NCI-H187 treated with DMSO at 0.1 percent for 48 hours (cell line): Measurements from ENCODE around the gene NRG4.
"Not testable (repeated sequence)": the region's sequence is repeated elsewhere in the genome, so short reads cannot be mapped to it uniquely, and the experiment has no call there.

Experiments
- DNase-seq: peaks from one replicate; lab custom pipeline; 2025; lab: John Stamatoyannopoulos, UW

The NRG4 gene

GRCh38 chr15:75994220-75994619, 18.0 kb downstream of the NRG4 start:
- DNase-seq, result no peak

DNA sequence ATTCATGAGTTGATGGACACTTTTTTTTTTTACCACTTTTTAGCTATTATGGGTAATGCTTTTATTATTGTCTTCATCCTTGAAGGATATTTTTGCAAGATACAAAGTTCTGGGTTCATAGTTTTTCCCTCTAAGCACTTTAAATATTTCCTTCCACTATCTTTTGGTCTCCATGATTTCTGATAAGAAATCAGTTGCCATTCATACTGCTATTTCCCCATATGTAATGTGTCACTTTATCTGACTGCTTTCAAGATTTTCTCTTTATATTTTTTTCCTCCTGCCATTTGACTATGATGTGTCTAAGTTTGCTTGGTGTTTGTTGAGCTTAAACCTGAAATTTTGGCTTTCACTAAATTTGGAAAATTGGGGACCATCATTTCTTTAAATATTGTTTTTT, 19.3 kb downstream of the NRG4 start:
- no peak for DNase-seq

DNA sequence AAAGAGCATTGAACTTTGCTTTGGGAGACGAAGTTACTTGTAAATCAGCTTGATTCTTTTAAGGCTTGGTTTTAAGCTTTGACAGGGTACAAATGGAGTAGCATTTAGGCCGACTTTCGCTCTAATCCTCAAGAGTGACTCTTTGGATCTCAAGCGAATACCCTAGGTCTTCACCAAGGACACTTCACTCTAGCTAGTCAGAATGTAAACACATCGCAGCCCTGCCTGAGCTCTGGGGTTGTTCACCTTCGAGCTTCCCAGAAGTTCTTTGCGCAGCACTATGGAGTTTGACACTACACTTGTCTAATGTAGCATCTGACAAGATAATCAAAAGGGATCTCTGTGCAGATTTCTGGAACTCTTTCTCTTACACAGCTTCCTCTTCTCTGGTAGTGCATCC, 22.3 kb downstream of the NRG4 start:
- no peak for DNase-seq

DNA sequence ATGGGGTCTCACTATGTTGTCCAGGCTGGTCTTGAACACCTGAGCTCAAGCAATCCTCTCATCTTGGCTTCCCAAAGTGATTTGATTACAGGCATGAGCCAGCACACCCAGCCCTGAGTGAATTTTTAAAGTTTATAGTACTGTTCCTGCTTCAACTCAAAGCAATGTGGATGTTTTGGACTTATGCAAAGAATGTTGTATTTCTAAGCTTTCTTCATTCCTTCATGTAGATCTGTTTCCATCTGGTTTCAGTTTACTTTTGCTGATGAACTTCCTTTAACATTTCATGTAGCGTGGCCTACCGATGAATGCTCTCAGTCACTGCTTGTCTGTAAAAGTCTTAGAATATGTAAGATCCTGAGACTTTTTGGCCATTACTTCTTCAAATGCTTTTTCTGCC, 23.2 kb downstream of the NRG4 start:
- no peak for DNase-seq

GRCh38 chr15:75985971-75986370, 26.3 kb downstream of the NRG4 start:
- no peak for DNase-seq

GRCh38 chr15:75984706-75985105, 27.5 kb downstream of the NRG4 start:
- DNase-seq, result not testable (repeated sequence)

DNA sequence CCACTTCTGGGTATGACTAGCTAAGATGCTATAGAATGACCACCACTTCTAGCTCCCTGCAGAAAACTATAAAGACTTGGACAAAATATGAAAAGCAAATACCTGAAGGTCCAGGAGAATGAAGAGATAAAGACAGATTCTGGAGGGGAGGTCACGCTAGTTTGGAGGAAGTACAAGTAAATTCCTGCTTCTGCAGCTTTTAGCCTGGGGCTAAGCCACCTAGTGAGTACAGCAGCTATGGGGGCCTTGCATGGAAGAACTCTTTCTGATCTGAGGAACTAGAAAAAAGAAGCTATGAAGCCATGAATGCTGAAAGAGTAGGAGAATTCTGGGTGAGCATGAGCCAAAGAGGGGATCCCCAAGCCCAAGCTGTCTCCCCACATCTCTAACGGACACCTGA, 29.8 kb downstream of the NRG4 start:
- no peak for DNase-seq

- DNase-seq, result no peak
These were observed 30.9 kb downstream of the NRG4 start for GRCh38 chr15:75981149-75981815.

- DNase-seq, result not testable (repeated sequence)
These were observed 35.5 kb downstream of the NRG4 start for GRCh38 chr15:75976766-75977165.

DNA sequence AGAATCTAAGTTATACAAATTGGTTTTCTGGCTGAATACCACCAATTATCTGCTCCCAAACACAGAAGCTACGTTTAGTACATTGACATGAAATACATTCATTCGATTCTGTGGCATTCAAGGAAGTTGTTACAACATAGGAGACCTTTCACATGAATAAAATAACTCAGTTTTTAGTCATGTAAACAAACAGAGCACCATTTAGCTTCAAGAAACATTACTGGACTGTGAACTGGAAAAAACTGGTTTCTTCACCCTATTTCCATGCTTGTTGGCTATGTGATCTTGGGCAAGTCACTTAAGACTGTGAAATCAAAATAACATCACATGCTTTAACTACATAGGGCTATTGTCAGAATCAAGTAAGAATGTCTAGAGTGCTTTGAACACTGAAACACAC, 46.2 kb downstream of the NRG4 start:
- no peak for DNase-seq

DNA sequence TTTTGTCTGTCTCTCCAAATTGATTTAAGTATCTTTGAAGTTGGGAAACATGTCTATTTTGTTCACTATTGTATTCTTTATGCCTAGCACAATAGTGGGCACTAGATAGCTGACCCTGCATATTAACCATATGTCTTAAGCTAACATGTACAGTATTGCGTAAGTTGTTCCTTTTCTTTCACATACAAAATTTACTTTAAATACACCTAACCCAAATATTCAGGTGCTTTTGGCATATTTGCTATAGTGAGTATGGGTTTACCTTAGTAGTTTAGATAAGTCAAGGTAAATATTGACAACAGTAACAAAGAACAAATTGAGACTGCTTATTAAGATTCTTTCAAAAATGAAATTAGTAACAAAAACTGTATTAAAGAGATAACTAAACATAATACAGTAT, 50.9 kb downstream of the NRG4 start:
- DNase-seq, result no peak

DNA sequence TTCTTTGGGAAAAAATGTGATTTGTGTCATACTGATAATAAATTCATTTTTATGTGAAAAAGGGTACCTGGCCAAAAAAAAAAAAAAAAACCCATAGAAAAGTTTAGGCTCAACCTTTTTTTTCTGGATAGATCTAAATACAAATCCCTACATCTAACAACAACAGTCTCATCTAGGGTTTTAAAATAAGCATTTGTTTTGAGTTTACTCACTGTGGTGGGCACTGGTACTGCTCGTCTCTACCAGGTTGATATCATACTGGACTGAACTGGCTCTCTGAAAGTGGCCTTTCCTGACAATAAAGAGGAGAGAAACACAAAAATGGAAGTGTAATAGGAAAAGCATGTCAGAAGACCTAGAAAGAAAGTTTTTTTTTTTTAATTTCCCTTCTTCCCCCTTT, 56.5 kb downstream of the NRG4 start:
- no peak for DNase-seq

DNA sequence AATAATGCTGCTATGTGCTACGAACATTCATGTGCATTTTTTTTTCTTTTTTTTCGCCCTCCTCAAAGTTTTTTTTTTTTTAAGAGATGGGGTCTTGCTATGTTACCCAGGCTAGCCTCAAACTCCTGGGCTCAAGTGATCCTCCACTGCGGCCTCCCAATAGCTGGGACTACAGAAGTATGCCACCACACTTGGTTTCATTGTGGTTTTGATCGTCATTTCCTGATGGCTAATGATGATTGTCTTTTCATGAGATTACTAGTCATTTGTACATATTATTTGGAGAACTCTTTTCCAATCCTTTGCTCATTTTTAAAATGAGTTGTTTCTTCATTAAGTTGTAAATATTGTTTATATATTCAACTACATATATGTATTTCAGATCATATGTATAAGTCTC, 59.7 kb downstream of the NRG4 start:
- DNase-seq, result no peak

GRCh38 chr15:75948761-75949296, 63.4 kb downstream of the NRG4 start:
- DNase-seq, result no peak

GRCh38 chr15:75947092-75947491, 65.1 kb downstream of the NRG4 start:
- no peak for DNase-seq

DNA sequence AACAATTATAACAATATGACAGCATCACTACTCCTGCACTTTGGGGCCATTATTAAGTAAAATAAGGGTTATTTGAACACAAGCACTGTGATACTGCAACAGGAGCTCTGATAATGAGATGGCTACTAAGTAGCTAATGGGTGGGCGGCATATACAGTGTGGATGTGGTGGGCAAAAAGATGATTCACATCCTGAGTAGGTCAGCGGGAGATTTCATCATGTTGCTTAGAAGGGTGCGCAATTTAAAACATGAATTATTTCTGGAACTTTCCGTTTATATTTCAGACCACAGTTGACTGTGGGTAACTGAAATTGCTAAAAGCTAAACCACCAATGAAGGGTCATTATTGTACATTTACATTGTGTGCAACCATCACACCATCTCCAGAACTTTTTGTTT, 66.3 kb downstream of the NRG4 start:
- no peak for DNase-seq

- no peak for DNase-seq
These were observed 68.5 kb downstream of the NRG4 start for GRCh38 chr15:75943713-75944215.

DNA sequence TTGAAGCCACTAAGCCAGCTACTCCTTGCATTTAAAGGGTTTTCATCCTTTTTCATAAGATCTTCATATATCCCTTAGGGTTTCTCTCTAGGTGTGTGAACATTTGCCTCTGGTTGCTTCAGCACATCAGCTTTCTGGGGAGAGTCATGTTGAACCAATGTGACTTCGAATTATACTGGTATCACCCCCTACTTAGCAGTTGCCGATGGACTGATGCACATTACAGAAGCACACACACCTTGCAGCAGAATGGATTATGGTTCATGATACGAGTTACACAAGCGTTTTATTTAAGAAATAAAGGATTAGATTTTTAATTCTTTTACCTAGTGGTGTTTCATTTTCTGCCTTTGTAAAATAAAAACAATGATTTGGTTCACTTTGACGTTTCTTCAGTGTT, 69.0 kb downstream of the NRG4 start:
- DNase-seq, result no peak

GRCh38 chr15:75942464-75942863, 69.8 kb downstream of the NRG4 start:
- DNase-seq, result no peak

- DNase-seq, result no peak
These were observed 81.4 kb downstream of the NRG4 start for GRCh38 chr15:75930866-75931265.

- no peak for DNase-seq
These were observed 82.2 kb downstream of the NRG4 start for GRCh38 chr15:75929799-75930565.

GRCh38 chr15:75928680-75929608, 83.3 kb downstream of the NRG4 start:
- DNase-seq, result no peak
